ENCODE data around the gene PPP2R2C. TPM values are rescaled to one million over a fixed set of nuclear protein-coding genes. Genes with fewer than 3 reads are reported as not detected.

Gene PPP2R2C
- total RNA-seq, 1 donor from 2014 or later: 10.8 TPM

- Mint-ChIP-seq H3K27ac (no peak overlapping the region), H3K4me3 (no peak overlapping the region), H3K27me3 (peaks cover 57% of the 10 kb centered on the region), H3K4me1 (ENCODE audit: unreplicated experiment) (peaks cover 2% of the 10 kb centered on the region), H3K9me3 (no peaks in the 10 kb centered on the region), H3K36me3 (no peaks in the 10 kb centered on the region)
- TF ChIP-seq CTCF (conservative IDR thresholded peaks at IDR 0.05): no peak
- DNase-seq (ENCODE audit: extremely low spot score, unreplicated experiment): peak; percentile 39
These were observed 26.8 kb upstream of the PPP2R2C start for GRCh38 chr4:6499238-6499600.

- Mint-ChIP-seq H3K4me3 (no peak overlapping the region), H3K27me3 (peaks cover 62% of the 10 kb centered on the region), H3K4me1 (ENCODE audit: unreplicated experiment) (peaks cover 7% of the 10 kb centered on the region), H3K9me3 (no peaks in the 10 kb centered on the region), H3K27ac (no peak overlapping the region), H3K36me3 (no peaks in the 10 kb centered on the region)
- peak; percentile 50 for DNase-seq (ENCODE audit: extremely low spot score, unreplicated experiment)
- TF ChIP-seq CTCF (conservative IDR thresholded peaks at IDR 0.05): no peak
These were observed 26.3 kb upstream of the PPP2R2C start for GRCh38 chr4:6498511-6499237.

- Mint-ChIP-seq H3K9me3 (no peaks in the 10 kb centered on the region), H3K36me3 (no peaks in the 10 kb centered on the region), H3K27me3 (peaks cover 64% of the 10 kb centered on the region), H3K4me1 (ENCODE audit: unreplicated experiment) (peaks cover 16% of the 10 kb centered on the region), H3K27ac (no peak overlapping the region), H3K4me3 (no peak overlapping the region)
- no peak for DNase-seq (ENCODE audit: extremely low spot score, unreplicated experiment)
- no peak for TF ChIP-seq CTCF (conservative IDR thresholded peaks at IDR 0.05)
These were observed 25.4 kb upstream of the PPP2R2C start for GRCh38 chr4:6497796-6498195.

GRCh38 chr4:6495736-6496135, 23.3 kb upstream of the PPP2R2C start:
- Mint-ChIP-seq H3K4me3 (no peak overlapping the region), H3K36me3 (no peaks in the 10 kb centered on the region), H3K27me3 (peaks cover 47% of the 10 kb centered on the region), H3K27ac (peak overlapping the region; percentile 8), H3K9me3 (no peaks in the 10 kb centered on the region), H3K4me1 (ENCODE audit: unreplicated experiment) (peaks cover 16% of the 10 kb centered on the region)
- TF ChIP-seq CTCF (conservative IDR thresholded peaks at IDR 0.05): no peak
- no peak for DNase-seq (ENCODE audit: extremely low spot score, unreplicated experiment)

GRCh38 chr4:6495296-6495590, 22.8 kb upstream of the PPP2R2C start:
- H3K9me3 Mint-ChIP-seq: no peaks in the 10 kb centered on the region
- H3K27me3 Mint-ChIP-seq: peaks cover 46% of the 10 kb centered on the region
- peaks cover 16% of the 10 kb centered on the region for H3K4me1 Mint-ChIP-seq (ENCODE audit: unreplicated experiment)
- H3K36me3 Mint-ChIP-seq: no peaks in the 10 kb centered on the region
- no peak overlapping the region for H3K4me3 Mint-ChIP-seq
- TF ChIP-seq CTCF (conservative IDR thresholded peaks at IDR 0.05): no peak
- DNase-seq (ENCODE audit: extremely low spot score, unreplicated experiment): no peak
- H3K27ac Mint-ChIP-seq: no peak overlapping the region
